ENCODE measurements around the gene SERPING1.

Gene SERPING1

DNA sequence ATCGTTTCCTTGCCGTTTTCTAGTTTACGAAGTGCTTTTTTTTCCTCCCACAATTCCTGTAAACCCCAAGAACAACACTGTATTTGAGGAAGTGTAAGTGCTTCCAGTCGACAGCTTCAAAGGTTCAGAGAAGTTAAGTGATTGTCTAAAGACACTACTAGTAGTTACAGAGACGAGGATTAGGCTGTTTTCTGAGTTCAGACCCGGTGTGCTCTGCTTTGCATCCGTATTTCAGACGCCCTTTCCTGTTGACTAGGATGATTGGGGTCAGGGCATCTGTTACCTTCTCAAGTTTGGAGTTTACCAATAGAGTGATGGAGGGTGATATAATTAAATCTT, 60.5 kb downstream of the SERPING1 start:
- Histone ChIP-seq H3K9me3 (no peaks in the 10 kb centered on the region), H3K4me1 (ENCODE audit: control insufficient read depth in 1 of 2, insufficient read depth in 1 of 2, low read depth in 1 of 2, low read length in 1 of 2) (peaks cover 18 to 26% of the 10 kb centered on the region in 2 experiments), H3K36me3 (peaks cover 36% of the 10 kb centered on the region), H3K27me3 (no peaks in the 10 kb centered on the region), H3K27ac (peak overlapping the region; percentile 84), H3K4me3 (ENCODE audit: low read depth in 1 of 2, low read length in 1 of 2) (peak overlapping the region; percentile 79 to 88)
- TF ChIP-seq, protein P1, sequence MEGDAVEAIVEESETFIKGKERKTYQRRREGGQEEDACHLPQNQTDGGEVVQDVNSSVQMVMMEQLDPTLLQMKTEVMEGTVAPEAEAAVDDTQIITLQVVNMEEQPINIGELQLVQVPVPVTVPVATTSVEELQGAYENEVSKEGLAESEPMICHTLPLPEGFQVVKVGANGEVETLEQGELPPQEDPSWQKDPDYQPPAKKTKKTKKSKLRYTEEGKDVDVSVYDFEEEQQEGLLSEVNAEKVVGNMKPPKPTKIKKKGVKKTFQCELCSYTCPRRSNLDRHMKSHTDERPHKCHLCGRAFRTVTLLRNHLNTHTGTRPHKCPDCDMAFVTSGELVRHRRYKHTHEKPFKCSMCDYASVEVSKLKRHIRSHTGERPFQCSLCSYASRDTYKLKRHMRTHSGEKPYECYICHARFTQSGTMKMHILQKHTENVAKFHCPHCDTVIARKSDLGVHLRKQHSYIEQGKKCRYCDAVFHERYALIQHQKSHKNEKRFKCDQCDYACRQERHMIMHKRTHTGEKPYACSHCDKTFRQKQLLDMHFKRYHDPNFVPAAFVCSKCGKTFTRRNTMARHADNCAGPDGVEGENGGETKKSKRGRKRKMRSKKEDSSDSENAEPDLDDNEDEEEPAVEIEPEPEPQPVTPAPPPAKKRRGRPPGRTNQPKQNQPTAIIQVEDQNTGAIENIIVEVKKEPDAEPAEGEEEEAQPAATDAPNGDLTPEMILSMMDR (IDR thresholded peaks at IDR 0.05), result no peak

- peaks cover 36% of the 10 kb centered on the region for H3K36me3 ChIP-seq
- H3K4me3 ChIP-seq (ENCODE audit: low read depth in 1 of 2, low read length in 1 of 2), result no peak overlapping the region
- TF ChIP-seq, protein P1 (IDR thresholded peaks at IDR 0.05), result no peak
- H3K4me1 ChIP-seq (ENCODE audit: control insufficient read depth in 1 of 2, insufficient read depth in 1 of 2, low read depth in 1 of 2, low read length in 1 of 2), result peaks cover 14 to 17% of the 10 kb centered on the region in 2 experiments
- H3K9me3 ChIP-seq, result no peaks in the 10 kb centered on the region
- H3K27ac ChIP-seq, result no peak overlapping the region
- no peaks in the 10 kb centered on the region for H3K27me3 ChIP-seq
Measured at GRCh38 chr11:57659669-57660068, 62.2 kb downstream of the SERPING1 start.

GRCh38 chr11:57662893-57663292, 65.4 kb downstream of the SERPING1 start:
- no peak overlapping the region for H3K4me3 ChIP-seq (ENCODE audit: low read depth in 1 of 2, low read length in 1 of 2)
- no peak overlapping the region for H3K27ac ChIP-seq
- peaks cover 36% of the 10 kb centered on the region for H3K36me3 ChIP-seq
- peaks cover 20 to 22% of the 10 kb centered on the region in 2 experiments for H3K4me1 ChIP-seq (ENCODE audit: control insufficient read depth in 1 of 2, insufficient read depth in 1 of 2, low read depth in 1 of 2, low read length in 1 of 2)
- no peaks in the 10 kb centered on the region for H3K27me3 ChIP-seq
- H3K9me3 ChIP-seq, result no peaks in the 10 kb centered on the region
- TF ChIP-seq, protein P1 (IDR thresholded peaks at IDR 0.05), result no peak

DNA sequence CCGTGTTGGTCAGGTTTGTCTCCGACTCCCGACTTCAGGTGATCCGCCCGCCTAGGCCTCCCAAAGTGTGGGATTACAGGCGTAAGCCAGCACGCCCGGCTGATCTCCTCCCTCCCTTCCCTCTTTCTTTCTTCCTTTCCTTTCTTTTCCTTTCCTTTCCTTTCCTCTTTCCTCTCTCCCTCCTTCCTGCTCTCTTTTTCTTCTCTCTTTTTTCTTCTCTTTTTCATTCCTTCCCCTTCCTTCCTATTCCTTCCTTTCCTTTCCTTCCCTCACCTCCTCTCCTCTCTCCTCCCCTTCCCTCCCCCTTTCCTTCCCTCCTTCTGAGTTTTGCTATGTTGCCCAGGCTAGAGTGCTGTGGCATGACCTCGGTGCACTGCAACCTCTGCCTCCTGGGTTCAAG, 66.5 kb downstream of the SERPING1 start:
- peaks cover 18 to 21% of the 10 kb centered on the region in 2 experiments for H3K4me1 ChIP-seq (ENCODE audit: control insufficient read depth in 1 of 2, insufficient read depth in 1 of 2, low read depth in 1 of 2, low read length in 1 of 2)
- H3K36me3 ChIP-seq, result peaks cover 36% of the 10 kb centered on the region
- no peak overlapping the region for H3K4me3 ChIP-seq (ENCODE audit: low read depth in 1 of 2, low read length in 1 of 2)
- H3K27me3 ChIP-seq, result no peaks in the 10 kb centered on the region
- TF ChIP-seq, protein P1 (IDR thresholded peaks at IDR 0.05), result no peak
- H3K9me3 ChIP-seq, result no peaks in the 10 kb centered on the region
- no peak overlapping the region for H3K27ac ChIP-seq

All from neutrophil (primary cell).